Kidney epithelial cell (primary cell): ENCODE data around the gene COL4A4. TPM values are rescaled to one million over a fixed set of nuclear protein-coding genes. Genes with fewer than 3 reads are reported as not detected.
"Not testable (repeated sequence)": the region's sequence is repeated elsewhere in the genome, so short reads cannot be mapped to it uniquely, and the experiment has no call there.

Source experiments
- DNase-seq: peaks from one replicate; pipeline ENCODE4 v3.0.0-alpha.2; 2010; ENCODE audit warnings: low read depth
- H3K27me3 ChIP-seq: 2 replicates; pipeline ENCODE4 v1.6.0; 2011; ENCODE audit warnings: low read length; ENCODE audit not compliant: control insufficient read depth, insufficient read depth
- H3K36me3 ChIP-seq: 2 replicates; pipeline ENCODE4 v1.5.1; 2011; ENCODE audit warnings: low read length; ENCODE audit not compliant: control insufficient read depth, insufficient read depth
- H3K4me3 ChIP-seq: 2 replicates; pipeline ENCODE4 v1.5.1; 2011; ENCODE audit warnings: low read depth, mild to moderate bottlenecking, control low read depth, low read length
- total RNA-seq: library from RNA; depleted of rRNA; stranded (reverse); fragments of >200 nt; gene quantifications from 2 replicates; pipeline ENCODE4 v1.2.3, GENCODE V29; 2015
- TF ChIP-seq, protein P1 (sequence below): IDR thresholded peaks from 2 replicates; pipeline ENCODE4 v1.5.1; 2011; ENCODE audit warnings: mild to moderate bottlenecking, moderate library complexity, low read length, control low read depth, inconsistent platforms; ENCODE audit not compliant: insufficient read depth, poor library complexity, severe bottlenecking

The COL4A4 gene
- total RNA-seq, 1 donor from 2014 or later: 3.4 TPM

DNA sequence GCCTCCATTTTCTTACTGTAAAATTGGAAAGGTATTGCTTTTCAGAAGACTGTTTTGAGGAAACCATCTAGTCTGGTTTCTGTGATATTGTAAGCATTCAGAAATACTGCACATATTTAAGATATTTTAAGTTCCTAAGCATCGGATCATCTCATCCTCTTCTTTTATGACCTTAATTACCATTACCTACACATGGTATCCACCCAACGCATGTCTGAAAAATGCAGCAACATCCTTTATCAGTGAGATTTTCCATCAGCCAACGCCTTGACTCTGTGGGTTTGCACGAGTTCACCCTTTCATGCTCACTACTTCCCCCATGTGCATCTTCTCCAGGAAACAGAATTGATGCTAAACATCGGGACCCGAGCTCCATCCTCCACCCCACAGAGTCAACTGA is 84.3 kb downstream of the COL4A4 start:
- TF ChIP-seq, protein P1, sequence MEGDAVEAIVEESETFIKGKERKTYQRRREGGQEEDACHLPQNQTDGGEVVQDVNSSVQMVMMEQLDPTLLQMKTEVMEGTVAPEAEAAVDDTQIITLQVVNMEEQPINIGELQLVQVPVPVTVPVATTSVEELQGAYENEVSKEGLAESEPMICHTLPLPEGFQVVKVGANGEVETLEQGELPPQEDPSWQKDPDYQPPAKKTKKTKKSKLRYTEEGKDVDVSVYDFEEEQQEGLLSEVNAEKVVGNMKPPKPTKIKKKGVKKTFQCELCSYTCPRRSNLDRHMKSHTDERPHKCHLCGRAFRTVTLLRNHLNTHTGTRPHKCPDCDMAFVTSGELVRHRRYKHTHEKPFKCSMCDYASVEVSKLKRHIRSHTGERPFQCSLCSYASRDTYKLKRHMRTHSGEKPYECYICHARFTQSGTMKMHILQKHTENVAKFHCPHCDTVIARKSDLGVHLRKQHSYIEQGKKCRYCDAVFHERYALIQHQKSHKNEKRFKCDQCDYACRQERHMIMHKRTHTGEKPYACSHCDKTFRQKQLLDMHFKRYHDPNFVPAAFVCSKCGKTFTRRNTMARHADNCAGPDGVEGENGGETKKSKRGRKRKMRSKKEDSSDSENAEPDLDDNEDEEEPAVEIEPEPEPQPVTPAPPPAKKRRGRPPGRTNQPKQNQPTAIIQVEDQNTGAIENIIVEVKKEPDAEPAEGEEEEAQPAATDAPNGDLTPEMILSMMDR: no peak
- DNase-seq: no peak

GRCh38 chr2:227065065-227065464 is 98.9 kb downstream of the COL4A4 start:
- not testable (repeated sequence) for H3K27me3 ChIP-seq, H3K36me3 ChIP-seq, H3K4me3 ChIP-seq, DNase-seq

More for the DNA sequence above, 84.3 kb downstream of the COL4A4 start:
- no peaks in the 10 kb centered on the region for H3K27me3 ChIP-seq
- H3K4me3 ChIP-seq: no peak overlapping the region
- H3K36me3 ChIP-seq: no peaks in the 10 kb centered on the region

- Histone ChIP-seq H3K36me3 (no peaks in the 10 kb centered on the region), H3K27me3 (no peaks in the 10 kb centered on the region), H3K4me3 (no peak overlapping the region)
- no peak for DNase-seq
- TF ChIP-seq, protein P1: no peak
Observed at GRCh38 chr2:227058888-227059399, 105.1 kb downstream of the COL4A4 start.

DNA sequence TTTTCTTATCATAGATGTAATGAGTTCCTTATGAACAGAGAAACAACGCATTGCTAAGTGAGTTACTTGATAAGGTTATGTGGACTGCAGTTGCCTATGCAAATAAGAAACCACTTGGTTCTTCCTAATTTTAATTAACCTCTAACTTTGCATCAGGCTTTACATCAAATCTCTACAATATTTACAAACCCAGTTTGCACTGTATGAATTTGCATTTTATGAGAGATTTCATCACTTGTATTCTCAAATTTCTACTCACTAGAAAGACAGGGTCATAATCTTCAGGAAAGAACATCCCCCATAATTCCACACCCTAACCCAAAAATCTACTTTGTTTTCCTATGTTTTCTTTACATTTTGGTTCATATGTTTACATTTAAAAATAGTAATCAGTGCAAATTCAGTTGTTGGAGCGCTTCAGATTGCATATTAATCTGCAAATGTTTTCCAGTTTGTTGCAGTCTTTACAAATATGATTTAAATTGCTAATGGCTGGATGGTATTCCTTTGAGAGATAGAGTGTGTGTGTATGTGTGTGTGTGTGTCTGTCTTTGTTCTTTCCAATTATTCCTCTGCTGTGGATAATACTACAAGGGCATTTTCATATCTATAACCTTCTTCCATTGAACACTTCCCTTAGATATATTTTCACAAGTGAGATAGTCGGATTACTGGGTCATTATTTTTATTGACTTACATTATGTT is 106.1 kb downstream of the COL4A4 start:
- TF ChIP-seq, protein P1: no peak
- Histone ChIP-seq H3K27me3 (no peaks in the 10 kb centered on the region), H3K36me3 (no peaks in the 10 kb centered on the region), H3K4me3 (no peak overlapping the region)
- DNase-seq: no peak

- Histone ChIP-seq H3K27me3 (no peaks in the 10 kb centered on the region), H3K4me3 (no peak overlapping the region), H3K36me3 (no peaks in the 10 kb centered on the region)
- DNase-seq: no peak
- TF ChIP-seq, protein P1: no peak
Observed at GRCh38 chr2:227057060-227057459, 106.9 kb downstream of the COL4A4 start.

GRCh38 chr2:227054006-227054405 is 110.0 kb downstream of the COL4A4 start:
- H3K27me3 ChIP-seq: no peaks in the 10 kb centered on the region
- no peak for DNase-seq
- H3K4me3 ChIP-seq: no peak overlapping the region
- TF ChIP-seq, protein P1: no peak
- no peaks in the 10 kb centered on the region for H3K36me3 ChIP-seq
